ENCODE measurements around the gene KRTAP10-2.

DNA sequence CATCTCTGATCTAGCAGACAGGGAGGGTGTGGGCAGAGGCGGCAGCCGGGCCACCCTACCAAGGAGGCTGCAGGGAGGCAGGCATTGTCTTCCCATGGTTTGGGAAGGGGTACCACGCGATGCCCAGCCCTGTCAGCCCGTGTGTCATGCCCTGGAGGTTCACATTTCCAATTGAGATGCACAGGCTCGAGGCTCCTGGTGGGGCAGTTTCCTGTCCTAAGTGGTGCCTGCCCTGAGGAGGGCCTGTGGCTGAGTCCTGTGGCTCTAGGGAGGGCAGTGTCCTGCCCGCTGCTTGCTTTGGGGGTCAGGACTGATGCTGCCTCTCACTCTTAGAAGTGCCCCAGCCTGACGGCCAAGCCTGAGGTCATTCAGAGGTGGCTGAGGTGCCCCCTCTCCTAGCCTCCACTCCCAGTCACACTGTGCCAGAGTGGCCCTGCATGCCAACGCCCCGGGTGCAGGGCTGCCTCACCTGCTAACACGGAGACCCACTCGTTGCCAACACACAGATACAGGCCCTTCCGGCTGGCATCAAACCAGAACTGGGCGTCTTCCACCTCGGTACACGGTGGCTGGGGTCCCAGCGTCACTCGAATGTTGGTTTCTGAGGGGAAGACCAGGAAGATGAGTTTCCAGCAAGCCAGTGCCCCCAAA is 23.2 kb downstream of the KRTAP10-2 start:
- TF ChIP-seq, protein P1, sequence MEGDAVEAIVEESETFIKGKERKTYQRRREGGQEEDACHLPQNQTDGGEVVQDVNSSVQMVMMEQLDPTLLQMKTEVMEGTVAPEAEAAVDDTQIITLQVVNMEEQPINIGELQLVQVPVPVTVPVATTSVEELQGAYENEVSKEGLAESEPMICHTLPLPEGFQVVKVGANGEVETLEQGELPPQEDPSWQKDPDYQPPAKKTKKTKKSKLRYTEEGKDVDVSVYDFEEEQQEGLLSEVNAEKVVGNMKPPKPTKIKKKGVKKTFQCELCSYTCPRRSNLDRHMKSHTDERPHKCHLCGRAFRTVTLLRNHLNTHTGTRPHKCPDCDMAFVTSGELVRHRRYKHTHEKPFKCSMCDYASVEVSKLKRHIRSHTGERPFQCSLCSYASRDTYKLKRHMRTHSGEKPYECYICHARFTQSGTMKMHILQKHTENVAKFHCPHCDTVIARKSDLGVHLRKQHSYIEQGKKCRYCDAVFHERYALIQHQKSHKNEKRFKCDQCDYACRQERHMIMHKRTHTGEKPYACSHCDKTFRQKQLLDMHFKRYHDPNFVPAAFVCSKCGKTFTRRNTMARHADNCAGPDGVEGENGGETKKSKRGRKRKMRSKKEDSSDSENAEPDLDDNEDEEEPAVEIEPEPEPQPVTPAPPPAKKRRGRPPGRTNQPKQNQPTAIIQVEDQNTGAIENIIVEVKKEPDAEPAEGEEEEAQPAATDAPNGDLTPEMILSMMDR (optimal IDR thresholded peaks at IDR 0.05 in 1 of 3, IDR thresholded peaks at IDR 0.05 in 1 of 3, conservative IDR thresholded peaks at IDR 0.05 in 1 of 3; ENCODE audit: extremely low read depth in 1 of 3, insufficient read depth in 2 of 3, low read length in 3 of 3) = no peak
- no peak for TF ChIP-seq EZH2 (IDR thresholded peaks at IDR 0.05; ENCODE audit: low read length)
